Measurements from ENCODE around the gene CYP24A1.

CYP24A1 gene

GRCh38 chr20:54219751-54220426 lies 46.1 kb upstream of the CYP24A1 start:
- Histone ChIP-seq H3K36me3 (peaks cover 25% of the 10 kb centered on the region), H3K27me3 (no peaks in the 10 kb centered on the region), H3K4me1 (no peaks in the 10 kb centered on the region), H3K4me3 (ENCODE audit: low read depth, low read length) (no peak overlapping the region), H3K9me3 (no peaks in the 10 kb centered on the region)
- peak; percentile 67 for TF ChIP-seq CTCF (IDR thresholded peaks at IDR 0.05; ENCODE audit: low read depth, low read length)
- DNase-seq, result no peak

DNA sequence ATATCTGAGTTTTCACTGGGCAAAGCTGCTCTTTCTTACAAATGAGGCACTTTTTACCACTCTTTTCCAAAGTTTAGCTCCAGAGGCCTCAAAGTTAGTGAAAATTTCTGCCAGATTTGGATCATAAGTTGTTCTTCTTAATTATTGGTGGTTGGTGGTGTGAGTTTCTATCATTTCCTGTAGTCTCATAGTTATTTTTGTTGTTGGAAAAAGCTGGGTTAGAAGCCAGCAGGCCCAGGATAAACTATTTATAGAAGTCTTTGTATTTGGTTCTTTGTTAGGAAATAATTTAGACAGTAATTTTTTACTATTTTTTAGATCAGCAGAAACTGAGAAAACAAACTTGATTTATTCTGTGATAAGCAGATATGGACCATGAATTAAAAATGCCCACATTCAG lies 44.7 kb upstream of the CYP24A1 start:
- Histone ChIP-seq H3K9me3 (no peaks in the 10 kb centered on the region), H3K27me3 (no peaks in the 10 kb centered on the region), H3K4me1 (no peaks in the 10 kb centered on the region), H3K4me3 (ENCODE audit: low read depth, low read length) (no peak overlapping the region), H3K36me3 (peaks cover 29% of the 10 kb centered on the region)
- DNase-seq, result no peak
- TF ChIP-seq CTCF (IDR thresholded peaks at IDR 0.05; ENCODE audit: low read depth, low read length), result no peak

GRCh38 chr20:54217762-54218161 lies 44.0 kb upstream of the CYP24A1 start:
- no peaks in the 10 kb centered on the region for H3K9me3 ChIP-seq
- H3K4me1 ChIP-seq, result no peaks in the 10 kb centered on the region
- peaks cover 29% of the 10 kb centered on the region for H3K36me3 ChIP-seq
- no peak for TF ChIP-seq CTCF (IDR thresholded peaks at IDR 0.05; ENCODE audit: low read depth, low read length)
- H3K27me3 ChIP-seq, result no peaks in the 10 kb centered on the region
- H3K4me3 ChIP-seq (ENCODE audit: low read depth, low read length), result no peak overlapping the region
- no peak for DNase-seq

- Histone ChIP-seq H3K36me3 (peaks cover 37% of the 10 kb centered on the region), H3K9me3 (no peaks in the 10 kb centered on the region), H3K4me3 (ENCODE audit: low read depth, low read length) (no peak overlapping the region), H3K27me3 (no peaks in the 10 kb centered on the region), H3K4me1 (no peaks in the 10 kb centered on the region)
- no peak for TF ChIP-seq CTCF (IDR thresholded peaks at IDR 0.05; ENCODE audit: low read depth, low read length)
- DNase-seq, result no peak
Measured at GRCh38 chr20:54215157-54215789, 41.5 kb upstream of the CYP24A1 start.

DNA sequence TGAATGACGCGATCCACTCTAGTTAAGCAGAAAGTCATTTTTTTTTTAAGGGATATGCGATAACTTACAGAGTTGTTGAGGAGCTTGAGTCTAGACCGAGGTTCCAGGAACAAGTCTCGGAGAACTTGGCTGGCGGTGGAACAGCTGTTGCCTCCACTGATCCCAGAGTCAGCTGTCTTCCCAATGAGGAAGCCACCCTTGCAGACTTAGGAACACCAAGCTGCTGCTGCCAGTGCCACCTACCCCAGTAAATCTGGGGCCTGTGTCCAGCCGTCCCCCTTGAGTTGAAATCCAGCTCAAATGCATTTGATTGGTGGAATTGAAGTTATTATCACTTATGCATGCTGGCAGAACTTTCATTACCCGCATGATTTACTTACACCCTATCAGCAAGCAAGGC lies 40.8 kb upstream of the CYP24A1 start:
- Histone ChIP-seq H3K36me3 (peaks cover 35% of the 10 kb centered on the region), H3K4me3 (ENCODE audit: low read depth, low read length) (no peak overlapping the region), H3K27me3 (no peaks in the 10 kb centered on the region), H3K4me1 (no peaks in the 10 kb centered on the region), H3K9me3 (no peaks in the 10 kb centered on the region)
- DNase-seq, result no peak
- TF ChIP-seq CTCF (IDR thresholded peaks at IDR 0.05; ENCODE audit: low read depth, low read length), result no peak

DNA sequence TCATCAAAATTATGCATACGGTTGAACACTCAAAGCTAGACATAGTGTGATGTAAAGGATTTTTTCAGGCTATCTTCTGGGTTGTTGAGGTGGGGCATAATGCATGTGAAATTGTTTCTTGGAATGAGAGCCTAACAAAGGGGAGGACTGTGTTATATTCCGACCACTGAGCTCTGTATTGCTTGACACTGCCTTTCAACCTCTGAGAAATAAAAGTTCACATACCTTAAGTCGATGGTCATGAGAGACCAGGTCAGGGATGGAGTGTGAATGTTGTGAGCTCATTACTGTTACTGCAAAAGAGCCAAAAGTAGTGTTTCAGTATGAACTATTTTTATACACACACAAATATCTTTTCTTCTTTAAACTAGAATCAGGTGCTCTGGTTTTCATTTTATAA lies 39.1 kb upstream of the CYP24A1 start:
- Histone ChIP-seq H3K36me3 (peaks cover 35% of the 10 kb centered on the region), H3K27me3 (no peaks in the 10 kb centered on the region), H3K9me3 (no peaks in the 10 kb centered on the region), H3K4me1 (no peaks in the 10 kb centered on the region), H3K4me3 (ENCODE audit: low read depth, low read length) (no peak overlapping the region)
- no peak for TF ChIP-seq CTCF (IDR thresholded peaks at IDR 0.05; ENCODE audit: low read depth, low read length)
- DNase-seq, result no peak

All from BE2C (cell line).